GM19372 (cell line): ENCODE measurements around the gene FAM168A.
A peak's percentile ranks its signal among the peaks of the same experiment; 100 is the strongest.

ENCODE experiments used
- ATAC-seq: cut with Tn5 transposase; IDR thresholded peaks from one replicate; pipeline ENCODE4 v1.9.1; 2021; ENCODE audit warnings: mild to moderate bottlenecking, low read depth, moderate library complexity; ENCODE audit not compliant: unreplicated experiment

The FAM168A gene

GRCh38 chr11:73597956-73598718 lies at the start of gene FAM168A:
FAM168A (minus strand) TSS chr11:73598112; CDS start chr11:73468474, 129,638 bp downstream.
- ATAC-seq, result peak; percentile 92

GRCh38 chr11:73647459-73648100 lies 49.7 kb upstream of the FAM168A start:
- peak; percentile 88 for ATAC-seq

DNA sequence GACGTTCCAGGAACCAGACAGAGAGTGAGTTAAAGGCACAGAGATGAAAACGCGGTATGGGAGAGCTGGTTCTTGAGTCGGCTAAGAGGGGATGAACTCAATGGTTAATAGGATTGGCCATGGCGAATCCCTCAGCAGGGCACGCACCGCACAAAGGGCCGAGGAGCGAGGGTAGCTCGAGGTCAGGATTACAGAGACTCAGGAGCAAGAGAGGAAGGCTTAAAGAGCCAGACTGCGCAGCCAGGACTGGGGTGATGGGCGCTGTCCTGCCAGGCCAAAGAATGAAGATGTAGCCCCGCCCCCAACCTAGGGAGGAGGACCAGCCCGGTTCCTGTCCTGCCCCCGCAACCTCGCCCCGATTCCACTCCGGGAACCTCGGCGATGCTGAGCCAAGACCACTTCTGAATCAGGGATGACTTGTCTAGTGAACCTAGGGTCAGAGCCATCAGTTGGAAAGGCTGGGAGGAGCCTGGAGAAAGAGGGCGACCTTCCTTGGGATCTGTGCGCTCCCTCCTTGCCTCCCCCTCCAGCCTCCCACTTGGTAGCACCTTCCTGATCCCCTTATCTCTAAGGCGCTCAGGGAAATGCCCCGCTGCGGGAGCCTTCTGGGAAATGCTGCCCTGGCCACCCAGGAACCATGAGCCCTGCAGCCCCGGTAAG lies 48.2 kb upstream of the FAM168A start, which contains the start of gene PLEKHB1:
TSS of gene PLEKHB1 (plus strand) at position 610 of the 660 bp plus-strand sequence. CDS start at position 638, 28 bp downstream.
- no peak for ATAC-seq

DNA sequence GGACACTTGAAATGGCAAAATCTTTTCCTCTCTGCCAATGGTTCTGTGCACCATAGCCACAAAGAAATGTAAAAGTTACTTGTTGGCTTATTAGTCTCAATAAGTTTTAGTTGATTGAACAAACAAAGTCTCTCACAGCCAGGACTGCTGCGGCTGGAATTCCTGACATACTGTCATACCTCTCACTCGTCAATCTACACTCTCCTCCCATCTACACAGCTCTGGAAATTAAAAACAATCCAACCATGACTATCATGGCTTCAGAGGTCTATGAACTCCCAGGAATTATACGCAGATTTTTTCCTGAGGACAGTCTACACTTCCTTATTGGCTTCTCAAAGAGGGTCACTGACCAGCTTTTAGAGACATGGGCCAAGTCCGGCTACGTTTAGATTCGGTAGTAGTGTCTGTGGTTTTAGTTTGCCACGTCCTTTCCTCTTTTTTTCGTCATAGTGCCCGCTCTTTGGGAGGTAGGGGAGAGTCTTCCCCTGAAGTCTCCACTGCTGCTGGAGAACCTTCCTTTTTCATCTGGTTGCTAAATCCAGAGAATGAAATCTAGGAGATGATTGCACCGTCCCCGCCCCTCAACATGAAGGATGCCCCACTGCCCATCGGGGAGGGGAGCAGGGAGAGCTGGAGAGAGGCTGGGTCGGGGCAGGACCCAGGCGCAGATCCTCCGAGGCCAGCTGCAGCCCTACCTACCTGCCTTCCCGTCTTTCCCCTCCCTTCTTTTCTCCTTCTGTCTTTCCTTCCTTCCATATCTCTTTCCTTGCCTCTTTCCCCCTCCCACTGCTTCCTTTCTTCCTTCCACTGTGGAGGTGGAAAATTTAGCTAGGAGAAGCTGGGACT lies 47.4 kb upstream of the FAM168A start:
- ATAC-seq, result no peak

DNA sequence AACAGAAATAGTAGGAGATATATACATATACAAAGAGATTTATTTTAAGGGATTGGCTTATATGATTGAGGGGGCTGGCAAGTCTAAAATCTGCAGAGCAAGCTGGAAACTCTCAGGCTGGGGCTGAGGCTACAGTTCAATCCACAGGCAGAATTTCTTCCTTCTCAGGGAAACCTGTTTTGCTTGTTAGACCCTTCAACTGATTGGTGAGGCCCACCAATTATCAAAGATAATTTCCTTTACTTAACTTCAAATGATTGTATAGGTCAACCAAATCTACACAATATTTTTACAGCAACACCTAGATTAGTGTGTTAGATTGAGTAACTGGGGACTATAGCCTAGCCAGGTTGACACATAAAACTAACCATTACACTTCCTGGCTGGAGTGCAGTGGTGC lies 43.8 kb upstream of the FAM168A start:
- no peak for ATAC-seq

DNA sequence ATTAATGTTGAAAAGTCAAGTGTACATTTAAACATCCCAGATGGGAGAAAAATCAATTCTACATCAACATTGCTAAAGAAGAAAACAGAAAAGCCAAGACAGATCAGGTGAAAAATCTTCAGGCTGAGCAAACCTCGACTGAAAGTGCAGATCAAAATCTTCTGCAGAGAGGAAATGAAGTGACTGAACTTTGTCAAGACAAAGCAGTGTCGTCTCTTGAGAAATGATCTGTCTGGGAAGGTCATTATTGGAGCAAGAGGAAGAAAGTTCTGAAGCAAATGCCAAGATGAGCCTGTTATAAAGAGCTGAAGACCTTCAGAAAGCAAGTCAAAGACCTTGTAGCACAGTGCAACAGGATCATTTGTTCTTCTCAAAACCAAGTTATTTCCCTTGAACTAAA lies 42.7 kb upstream of the FAM168A start:
- ATAC-seq, result no peak

DNA sequence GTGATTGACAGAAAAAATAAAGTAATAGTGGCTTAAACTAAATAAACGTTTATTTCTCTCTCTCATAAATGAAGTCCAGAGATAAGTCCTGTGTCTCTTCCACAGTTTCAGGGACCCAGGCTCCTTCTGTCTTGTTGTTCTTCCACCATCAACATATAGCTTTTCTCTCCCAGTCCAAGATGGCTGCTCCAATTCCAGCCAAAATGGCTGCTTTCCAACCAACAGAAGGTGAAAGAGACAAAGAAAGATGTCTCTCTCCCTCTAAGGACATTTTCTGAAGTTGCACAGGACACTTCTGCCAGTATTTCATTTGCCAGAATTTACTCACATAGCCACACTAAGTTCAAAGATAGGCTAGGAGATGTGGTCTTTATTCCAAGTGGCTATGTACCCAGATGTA lies 39.1 kb upstream of the FAM168A start:
- ATAC-seq, result no peak

DNA sequence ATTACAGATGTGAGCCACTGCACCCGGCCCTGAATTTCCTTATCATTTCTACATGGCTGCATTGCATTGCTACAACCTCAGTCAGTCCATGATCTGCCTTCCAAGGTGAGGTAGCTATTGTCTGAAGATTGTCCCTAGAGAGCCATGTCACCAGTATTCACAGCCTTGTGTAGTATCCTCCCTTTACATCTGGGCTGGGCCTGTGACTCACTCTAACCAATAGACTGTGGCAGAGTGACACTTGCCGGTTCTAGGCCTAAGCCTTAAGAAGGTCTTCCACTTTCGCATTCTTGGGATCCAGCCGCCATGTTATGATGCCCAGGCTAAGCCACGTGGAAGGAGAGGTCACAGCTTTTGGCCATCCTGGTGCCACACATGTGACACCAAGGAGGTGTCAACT lies 38.3 kb upstream of the FAM168A start:
- ATAC-seq, result no peak

- no peak for ATAC-seq
These were observed 37.8 kb upstream of the FAM168A start for GRCh38 chr11:73635721-73636120.

DNA sequence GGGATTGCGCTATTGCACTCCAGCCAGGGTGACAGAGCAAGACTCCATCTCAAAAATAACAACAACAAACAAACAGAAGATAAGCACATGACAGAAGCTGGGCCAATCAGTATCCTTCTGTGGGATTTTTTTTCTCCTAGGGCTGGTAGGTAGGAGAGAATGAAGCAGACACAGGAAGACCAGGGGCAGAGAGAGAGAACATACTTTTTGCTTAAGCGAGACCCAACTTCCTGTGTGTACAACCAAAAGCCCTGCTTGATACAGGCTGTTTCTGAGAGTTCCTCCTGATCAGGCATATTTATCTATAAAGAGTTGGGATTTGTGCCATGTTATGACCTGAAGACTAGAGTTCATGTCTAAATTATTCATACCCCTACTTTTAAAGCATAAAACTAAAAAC lies 36.1 kb upstream of the FAM168A start:
- no peak for ATAC-seq

DNA sequence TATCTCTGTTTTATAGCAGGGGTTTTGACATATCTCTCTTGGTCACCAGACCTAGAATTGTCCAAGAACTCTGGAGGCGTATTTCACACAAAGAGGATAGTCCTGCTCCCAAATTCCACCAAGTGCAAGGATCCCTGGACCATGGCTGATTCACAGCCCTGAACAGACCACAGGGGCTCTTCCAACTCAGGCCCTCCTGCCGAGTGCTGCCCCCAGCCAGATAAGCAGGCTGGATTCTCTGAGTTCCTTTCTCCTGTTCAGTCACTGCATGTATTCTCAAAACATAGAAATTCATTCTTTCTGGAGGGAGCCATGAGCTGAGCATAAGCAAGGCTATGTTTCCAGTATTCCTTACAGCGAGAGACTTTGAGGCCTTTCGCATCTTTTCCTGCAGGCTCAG lies 35.1 kb upstream of the FAM168A start:
- no peak for ATAC-seq

DNA sequence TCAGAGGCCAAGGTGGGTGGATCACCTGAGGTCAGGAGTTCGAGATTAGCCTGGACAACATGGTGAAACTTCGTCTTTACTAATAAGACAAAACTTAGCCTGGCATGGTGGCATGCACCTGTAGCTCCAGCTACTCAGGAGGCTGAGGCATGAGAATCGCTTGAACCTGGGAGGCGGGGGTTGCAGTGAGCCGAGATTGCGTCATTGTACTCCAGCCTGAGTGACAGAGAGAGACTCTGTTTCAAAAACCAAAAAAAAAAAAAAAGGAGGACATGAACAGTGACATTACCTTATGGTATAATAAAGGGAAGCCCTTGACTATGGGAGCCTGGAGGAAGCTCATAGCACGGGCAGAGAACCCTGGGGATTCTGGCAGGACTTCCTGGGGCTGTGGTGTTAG lies 32.0 kb upstream of the FAM168A start:
- no peak for ATAC-seq

DNA sequence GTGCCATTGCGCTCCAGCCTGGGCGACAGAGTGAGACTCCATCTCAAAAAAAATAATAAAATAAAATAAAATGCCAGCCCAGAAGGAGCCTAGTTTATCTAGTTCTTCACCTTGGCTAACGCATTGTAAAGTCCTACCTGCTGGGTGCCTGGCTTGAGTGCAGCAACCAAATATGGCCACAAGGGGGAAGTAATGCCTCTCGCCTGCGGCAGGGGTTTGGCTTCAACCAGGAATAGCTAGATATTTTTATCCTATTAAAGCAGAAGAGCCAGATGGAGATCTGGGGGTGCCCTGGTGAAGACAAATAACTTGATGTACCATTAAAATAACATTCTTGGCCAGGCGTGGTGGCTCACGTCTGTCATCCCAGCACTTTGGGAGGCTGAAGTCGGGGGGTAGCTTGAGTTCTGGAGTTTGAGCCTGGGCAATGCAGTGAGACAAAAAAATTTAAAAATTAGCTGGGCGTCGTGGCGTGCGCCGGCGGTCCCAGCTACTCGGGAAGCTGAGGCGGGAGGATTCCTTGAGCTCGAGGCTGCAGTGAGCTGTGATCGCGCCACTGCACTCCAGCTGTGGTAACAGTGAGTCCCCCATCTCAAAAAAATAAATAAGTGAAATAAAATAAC lies 27.9 kb upstream of the FAM168A start:
- ATAC-seq, result no peak

GRCh38 chr11:73623686-73624085 lies 25.8 kb upstream of the FAM168A start:
- no peak for ATAC-seq

DNA sequence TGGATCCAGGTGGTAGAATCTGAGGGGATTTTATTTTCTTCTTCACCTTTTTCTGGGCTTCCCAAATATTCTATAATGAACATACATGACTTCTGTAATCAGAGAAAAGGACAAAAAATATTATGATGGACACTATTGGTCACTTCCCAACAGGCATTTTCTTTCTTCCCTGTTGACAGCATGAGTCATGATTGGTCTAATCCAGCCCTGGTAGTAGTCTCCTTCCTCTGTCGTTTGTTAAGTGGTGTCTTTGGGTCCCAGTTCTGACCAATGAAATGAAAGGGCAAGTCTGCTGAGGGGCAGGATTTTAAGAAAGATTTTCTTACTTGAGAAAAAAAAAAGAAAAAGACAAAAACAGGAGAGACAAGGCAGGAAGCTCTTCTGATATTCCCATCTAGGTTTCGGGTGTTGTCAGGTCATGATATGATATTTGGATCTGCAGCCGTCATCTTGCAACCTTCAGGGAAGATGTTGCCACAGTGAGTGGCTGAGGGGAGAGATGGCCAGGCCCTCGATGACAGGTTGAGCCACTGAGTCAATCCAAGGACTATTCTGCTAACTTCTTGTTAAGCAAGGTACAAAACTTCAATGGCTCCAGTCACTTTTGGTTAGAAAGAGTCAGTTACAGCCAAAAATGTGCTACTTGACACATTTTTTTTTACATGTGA lies 25.1 kb upstream of the FAM168A start:
- ATAC-seq, result no peak

GRCh38 chr11:73614591-73614990 lies 16.7 kb upstream of the FAM168A start:
- ATAC-seq, result no peak

DNA sequence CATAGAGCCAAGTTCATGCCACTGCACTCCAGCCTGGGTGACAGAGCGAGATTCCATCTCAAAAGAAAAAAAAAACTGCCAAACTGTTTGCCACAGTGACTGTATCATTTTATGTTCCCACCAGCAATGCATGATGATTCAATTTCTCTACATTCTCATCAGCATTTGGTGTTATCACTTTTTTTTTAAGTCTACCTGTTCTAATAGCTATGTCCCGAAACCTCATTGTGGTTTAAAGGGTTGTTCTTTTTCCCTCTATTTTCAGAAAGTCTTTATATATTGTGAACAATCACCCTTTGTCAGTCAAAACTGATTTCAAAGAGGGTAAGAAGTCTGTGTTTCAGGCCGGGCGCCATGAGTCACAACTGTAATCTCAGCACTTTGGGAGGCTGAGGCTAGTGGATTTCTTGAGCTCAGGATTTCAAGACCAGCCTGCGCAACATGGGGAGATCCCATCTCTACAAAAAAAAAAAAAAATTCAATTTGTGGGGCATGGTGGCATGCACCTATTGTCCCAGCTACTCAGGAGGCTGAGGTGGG lies 14.8 kb upstream of the FAM168A start:
- ATAC-seq, result no peak

DNA sequence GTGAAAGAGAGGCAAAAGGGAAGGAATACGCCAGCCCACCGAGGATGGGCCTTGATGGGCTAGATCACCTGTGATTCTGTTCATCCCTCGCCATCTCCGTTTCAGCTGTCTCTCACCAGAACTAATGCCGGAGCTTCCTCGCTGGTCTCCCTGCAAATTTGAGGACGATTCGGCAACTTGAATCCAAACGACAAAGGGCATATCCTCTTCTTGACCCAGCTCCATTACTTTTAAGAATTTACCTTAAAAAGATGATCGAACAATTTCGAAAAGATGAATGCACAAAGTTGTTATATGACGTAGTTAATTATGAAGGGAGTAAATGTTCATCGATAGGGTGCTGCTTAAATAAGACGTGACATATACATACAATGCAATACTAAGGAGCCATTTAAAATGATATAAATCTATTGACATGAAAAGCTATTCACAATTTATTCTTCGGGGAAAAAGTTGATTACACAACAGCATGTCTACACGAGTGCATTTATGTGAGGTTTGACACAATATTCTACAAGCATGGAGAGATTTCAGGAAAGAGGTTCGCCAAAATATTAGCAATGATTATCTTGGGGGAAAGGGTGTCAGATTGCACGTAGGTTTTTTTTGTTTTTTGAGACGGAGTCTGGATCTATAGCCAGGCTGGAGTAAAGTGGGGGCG lies 937 bp upstream of the FAM168A start:
- ATAC-seq, result no peak
